ENCODE measurements around the gene FRAS1.

GRCh38 chr4:78532046-78532445 is 474.9 kb downstream of the FRAS1 start:
- TF ChIP-seq POLR2A (IDR thresholded peaks at IDR 0.05), result no peak
- TF ChIP-seq CTCF (IDR thresholded peaks at IDR 0.05), result no peak
- TF ChIP-seq POLR2AphosphoS5 (IDR thresholded peaks at IDR 0.05), result no peak

All from breast epithelium (tissue), 3 donors.